ENCODE results near the gene UBE2G2. TPM values are rescaled to one million over a fixed set of nuclear protein-coding genes. Genes with fewer than 3 reads are reported as not detected.

Gene UBE2G2
- total RNA-seq, 4 donors from 2014 or later: 90.4 to 127 (median 95.3) TPM

DNA sequence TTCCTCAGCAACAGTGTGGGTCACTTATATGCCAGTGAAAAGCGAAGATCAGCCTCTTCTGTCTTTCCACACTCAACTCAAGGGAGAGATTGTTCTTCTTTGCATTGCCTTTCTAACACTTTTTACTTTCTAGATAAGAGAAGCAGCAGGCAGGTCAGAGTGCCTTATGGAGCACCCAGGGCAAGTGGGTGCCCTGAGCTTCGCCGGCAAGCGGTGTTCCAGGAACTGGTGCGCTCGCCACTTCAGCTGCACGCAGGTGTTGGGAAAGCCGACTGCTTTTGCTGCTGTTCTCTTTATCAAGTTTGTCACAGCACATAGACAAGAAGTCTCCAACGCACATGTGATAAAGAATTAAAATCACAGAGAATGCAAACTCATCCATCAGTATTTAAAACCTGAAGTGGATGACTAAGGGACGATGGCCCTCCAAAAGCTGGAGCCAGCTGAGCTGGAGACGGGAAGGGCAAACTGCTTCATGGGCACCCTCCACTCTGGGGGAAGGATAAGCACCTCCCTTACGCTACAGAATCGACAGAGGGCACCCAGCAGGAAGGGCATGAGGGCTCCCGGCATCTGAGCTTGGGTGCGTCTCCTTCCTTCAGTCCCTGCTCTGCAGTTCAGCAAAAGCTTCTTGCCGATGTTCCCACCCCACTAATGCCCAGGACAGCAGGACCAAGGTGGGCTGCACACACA lies 20.7 kb downstream of the UBE2G2 start:
- Histone ChIP-seq H3K9me3 (no peaks in the 10 kb centered on the region), H3K27ac (no peak overlapping the region), H3K4me3 (replicated peaks in 1 of 3) (no peak overlapping the region), H3K36me3 (no peaks in the 10 kb centered on the region), H3K4me1 (peaks cover 11 to 14% of the 10 kb centered on the region in 2 donors), H3K27me3 (no peaks in the 10 kb centered on the region)
- intact Hi-C loops (cut with DNase I): no loop called here
- WGBS, 2 donors: 91 to 93% methylated on average over 16 of the region's 16 CpGs
- DNase-seq: no peak
- TF ChIP-seq, protein P1, sequence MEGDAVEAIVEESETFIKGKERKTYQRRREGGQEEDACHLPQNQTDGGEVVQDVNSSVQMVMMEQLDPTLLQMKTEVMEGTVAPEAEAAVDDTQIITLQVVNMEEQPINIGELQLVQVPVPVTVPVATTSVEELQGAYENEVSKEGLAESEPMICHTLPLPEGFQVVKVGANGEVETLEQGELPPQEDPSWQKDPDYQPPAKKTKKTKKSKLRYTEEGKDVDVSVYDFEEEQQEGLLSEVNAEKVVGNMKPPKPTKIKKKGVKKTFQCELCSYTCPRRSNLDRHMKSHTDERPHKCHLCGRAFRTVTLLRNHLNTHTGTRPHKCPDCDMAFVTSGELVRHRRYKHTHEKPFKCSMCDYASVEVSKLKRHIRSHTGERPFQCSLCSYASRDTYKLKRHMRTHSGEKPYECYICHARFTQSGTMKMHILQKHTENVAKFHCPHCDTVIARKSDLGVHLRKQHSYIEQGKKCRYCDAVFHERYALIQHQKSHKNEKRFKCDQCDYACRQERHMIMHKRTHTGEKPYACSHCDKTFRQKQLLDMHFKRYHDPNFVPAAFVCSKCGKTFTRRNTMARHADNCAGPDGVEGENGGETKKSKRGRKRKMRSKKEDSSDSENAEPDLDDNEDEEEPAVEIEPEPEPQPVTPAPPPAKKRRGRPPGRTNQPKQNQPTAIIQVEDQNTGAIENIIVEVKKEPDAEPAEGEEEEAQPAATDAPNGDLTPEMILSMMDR (IDR thresholded peaks at IDR 0.05): no peak
- no peak for TF ChIP-seq POLR2A (IDR thresholded peaks at IDR 0.05)

DNA sequence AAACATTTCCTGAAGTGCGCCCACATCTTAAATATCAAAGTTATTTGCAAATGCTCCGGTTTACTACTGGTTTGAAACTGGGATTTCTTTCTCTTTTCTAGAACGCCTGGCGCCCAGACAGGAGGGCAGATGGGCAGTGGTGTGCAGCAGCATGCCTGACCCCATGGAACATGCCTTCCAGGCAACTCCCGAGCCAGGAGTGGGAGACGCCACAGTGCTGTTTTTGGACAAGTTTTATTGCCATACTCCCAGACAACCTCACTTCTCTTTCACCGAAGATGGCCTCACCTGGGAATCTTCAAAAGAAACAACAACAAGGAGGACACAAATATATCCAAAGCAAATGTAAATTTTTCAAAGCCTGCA lies 21.5 kb downstream of the UBE2G2 start:
- intact Hi-C loops (cut with DNase I): no loop called here
- Histone ChIP-seq H3K4me1 (peaks cover 6 to 8% of the 10 kb centered on the region in 2 donors), H3K36me3 (no peaks in the 10 kb centered on the region)

DNA sequence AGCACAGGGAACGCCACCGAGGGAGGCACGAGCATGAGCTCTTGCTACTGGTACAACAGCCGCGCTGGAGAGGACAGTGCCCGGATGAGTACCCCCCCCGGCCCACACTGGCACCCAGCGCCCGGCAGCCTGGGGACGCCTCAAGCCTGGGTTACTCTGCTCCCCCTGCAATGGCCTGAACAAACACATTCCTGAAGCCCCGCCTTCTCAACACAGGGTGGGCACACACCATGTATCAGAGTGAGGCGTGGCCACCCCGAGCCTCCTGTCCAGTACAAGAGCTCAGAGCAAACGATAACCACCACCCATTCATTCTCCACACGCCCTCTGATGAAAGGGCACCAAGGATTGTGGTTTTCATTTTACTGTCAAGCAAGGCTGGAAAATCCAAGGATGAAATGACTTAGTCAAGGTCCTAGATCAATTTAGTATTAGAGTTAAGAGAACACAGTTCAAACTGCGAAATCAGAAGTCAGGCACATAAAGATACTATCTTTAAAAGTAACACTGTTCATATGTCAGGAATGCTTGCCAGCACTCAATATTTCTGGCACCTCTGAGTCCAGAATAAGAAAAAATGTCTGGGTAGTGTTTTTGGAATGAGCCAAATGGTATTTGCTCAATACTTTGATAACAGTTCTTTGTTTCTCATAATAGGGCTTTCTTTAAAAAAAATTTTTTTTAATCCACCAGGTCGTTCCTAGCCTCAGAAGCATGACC lies 22.0 kb downstream of the UBE2G2 start:
- 91 to 94% methylated on average over 13 to 17 of the region's 17 CpGs for WGBS, 2 donors

More for the DNA sequence above, 21.5 kb downstream of the UBE2G2 start:
- Histone ChIP-seq H3K27ac (no peak overlapping the region), H3K4me3 (replicated peaks in 1 of 3) (no peak overlapping the region), H3K27me3 (no peaks in the 10 kb centered on the region), H3K9me3 (no peaks in the 10 kb centered on the region)
- TF ChIP-seq POLR2A (IDR thresholded peaks at IDR 0.05): no peak
- TF ChIP-seq, protein P1 (IDR thresholded peaks at IDR 0.05): no peak
- 95 to 98% methylated on average over 7 of the region's 7 CpGs for WGBS, 2 donors
- DNase-seq: no peak

GRCh38 chr21:44778983-44779382 lies 22.6 kb downstream of the UBE2G2 start:
- WGBS, 2 donors: 97% methylated on average over 6 of the region's 6 CpGs
- TF ChIP-seq, protein P1 (IDR thresholded peaks at IDR 0.05): no peak
- TF ChIP-seq POLR2A (IDR thresholded peaks at IDR 0.05): no peak
- no peak overlapping the region for H3K4me3 ChIP-seq (replicated peaks in 1 of 3)
- intact Hi-C loops (cut with DNase I): no loop called here
- H3K36me3 ChIP-seq: no peaks in the 10 kb centered on the region
- H3K4me1 ChIP-seq: peaks cover 6 to 7% of the 10 kb centered on the region in 2 donors
- H3K27ac ChIP-seq: no peak overlapping the region
- H3K27me3 ChIP-seq: no peaks in the 10 kb centered on the region
- no peaks in the 10 kb centered on the region for H3K9me3 ChIP-seq
- DNase-seq: no peak

More for the DNA sequence above, 22.0 kb downstream of the UBE2G2 start:
- peaks cover 2% of the 10 kb centered on the region in 2 donors for H3K4me1 ChIP-seq
- no peaks in the 10 kb centered on the region for H3K9me3 ChIP-seq
- H3K27ac ChIP-seq: no peak overlapping the region
- no peaks in the 10 kb centered on the region for H3K27me3 ChIP-seq
- H3K4me3 ChIP-seq (replicated peaks in 1 of 3): no peak overlapping the region
- TF ChIP-seq POLR2A (IDR thresholded peaks at IDR 0.05): no peak
- no peaks in the 10 kb centered on the region for H3K36me3 ChIP-seq
- DNase-seq: no peak
- intact Hi-C loops (cut with DNase I): no loop called here

- intact Hi-C loops (cut with DNase I): no loop called here
- H3K4me3 ChIP-seq (replicated peaks in 1 of 3): no peak overlapping the region
- H3K9me3 ChIP-seq: no peaks in the 10 kb centered on the region
- H3K36me3 ChIP-seq: no peaks in the 10 kb centered on the region
- no peak for TF ChIP-seq POLR2A (IDR thresholded peaks at IDR 0.05)
- TF ChIP-seq, protein P1 (IDR thresholded peaks at IDR 0.05): no peak
- no peaks in the 10 kb centered on the region for H3K27me3 ChIP-seq
- H3K27ac ChIP-seq: no peak overlapping the region
- WGBS, 2 donors: 93 to 95% methylated on average over 8 of the region's 8 CpGs
- peaks cover 9 to 11% of the 10 kb centered on the region in 2 donors for H3K4me1 ChIP-seq
- no peak for DNase-seq
These were observed 23.1 kb downstream of the UBE2G2 start for GRCh38 chr21:44778499-44778911.
